Tibial artery (tissue), 4 donors: ENCODE results near the gene FAM24B.

Source experiments
- DNase-seq, 2 donors: peaks; one replicate each; pipeline ENCODE4 v3.0.0-alpha.2; 2019
- H3K27ac ChIP-seq, 2 donors: fragments of 200-600 bp; sonication (generic) in 1 of 2; 1 replicate in 1 of 2; 2 replicates in 1 of 2; pipeline ENCODE4 v1.5.1; 2018 to 2019; ENCODE audit warnings: mild to moderate bottlenecking in 1 of 2
- H3K27me3 ChIP-seq, 2 donors: fragments of 200-600 bp; sonication (generic) in 1 of 2; one replicate each; pipeline versions ENCODE4 v1.5.1 to v1.6.0; 2016 to 2019
- H3K36me3 ChIP-seq, 3 donors: fragments of 200-600 bp; sonication (generic) in 2 of 3; one replicate each; pipeline ENCODE4 v1.5.1; 2016 to 2019; ENCODE audit warnings: mild to moderate bottlenecking in 2 of 3
- H3K4me1 ChIP-seq, 4 donors: fragments of 200-600 bp; sonication (generic) in 2 of 4; 1 replicate in 3 of 4; 2 replicates in 1 of 4; pipeline ENCODE4 v1.5.1; 2016 to 2019
- H3K4me3 ChIP-seq, 2 donors: fragments of 200-600 bp; sonication (generic) in 1 of 2; 1 replicate in 1 of 2; 2 replicates in 1 of 2; pipeline ENCODE4 v1.5.1; 2018 to 2019; ENCODE audit warnings: mild to moderate bottlenecking in 2 of 2
- H3K9me3 ChIP-seq, 3 donors: fragments of 200-600 bp; sonication (generic) in 1 of 3; one replicate each; pipeline ENCODE4 v1.5.1; 2016 to 2019
- CTCF ChIP-seq, 2 experiments: fragments of 200-600 bp in 1 of 2; fragments of 450-650 bp in 1 of 2; IDR thresholded peaks; one replicate each; pipeline ENCODE4 v1.5.1; 2017 to 2019; ENCODE audit warnings: antibody characterized with exemption in 2 of 2, mild to moderate bottlenecking in 1 of 2, moderate library complexity in 1 of 2
- intact Hi-C: fragments of 100-400 bp; cut with DNase I; formaldehyde crosslinking; loops from one replicate; pipeline ENCODE4 v1.15.0; 2023; ENCODE audit warnings: low total_unique reads

FAM24B gene

DNA sequence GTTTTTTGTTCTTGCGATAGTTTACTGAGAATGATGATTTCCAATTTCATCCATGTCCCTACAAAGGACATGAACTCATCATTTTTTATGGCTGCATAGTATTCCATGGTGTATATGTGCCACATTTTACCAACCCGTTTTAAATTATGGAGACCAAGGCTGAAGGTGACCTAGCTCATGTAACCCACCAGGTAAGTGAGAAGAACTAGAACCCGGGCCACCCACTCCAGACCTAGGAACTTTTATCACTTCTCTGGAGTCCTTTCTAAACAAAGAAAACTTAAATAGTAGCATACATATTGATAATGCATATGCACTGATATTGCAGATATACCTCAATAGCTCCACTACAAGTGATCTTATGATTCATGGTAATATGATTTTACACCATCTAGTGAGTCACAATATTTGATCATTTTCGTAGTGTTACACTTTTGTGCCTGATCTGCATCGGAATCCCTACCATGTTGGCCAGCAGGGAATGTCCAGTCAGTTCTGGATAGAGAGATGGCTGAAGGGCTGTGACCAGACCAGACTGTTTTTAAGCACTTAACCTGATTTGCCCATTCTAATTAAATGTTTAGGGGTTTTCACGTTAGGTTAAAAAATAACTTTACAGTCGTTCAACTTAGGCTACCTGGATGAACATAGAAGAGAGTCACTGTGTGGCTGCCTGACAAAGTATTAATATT is 49.0 kb downstream of the FAM24B start:
- intact Hi-C loops = no loop called here
- no peak overlapping the region for H3K4me3 ChIP-seq
- no peaks in the 10 kb centered on the region for H3K9me3 ChIP-seq
- H3K4me1 ChIP-seq = no peaks in the 10 kb centered on the region
- H3K27ac ChIP-seq = no peak overlapping the region
- TF ChIP-seq CTCF (IDR thresholded peaks at IDR 0.05) = no peak
- no peaks in the 10 kb centered on the region for H3K27me3 ChIP-seq
- no peak for DNase-seq
- H3K36me3 ChIP-seq = peaks cover 0 to 10% (median 5%) of the 10 kb centered on the region in 3 donors

- Histone ChIP-seq H3K27ac (no peak overlapping the region), H3K4me3 (no peak overlapping the region), H3K4me1 (no peaks in the 10 kb centered on the region), H3K27me3 (no peaks in the 10 kb centered on the region), H3K36me3 (peaks cover 0 to 10% (median 5%) of the 10 kb centered on the region in 3 donors), H3K9me3 (no peaks in the 10 kb centered on the region)
- DNase-seq = no peak
- intact Hi-C loops = no loop called here
- TF ChIP-seq CTCF (IDR thresholded peaks at IDR 0.05) = no peak
These were observed 49.9 kb downstream of the FAM24B start for GRCh38 chr10:122829454-122829853.

- Histone ChIP-seq H3K9me3 (no peaks in the 10 kb centered on the region), H3K4me3 (no peak overlapping the region), H3K27ac (no peak overlapping the region), H3K36me3 (peaks cover 0 to 5% (median 4%) of the 10 kb centered on the region in 3 donors), H3K4me1 (no peaks in the 10 kb centered on the region), H3K27me3 (no peaks in the 10 kb centered on the region)
- intact Hi-C loops = no loop called here
- no peak for TF ChIP-seq CTCF (IDR thresholded peaks at IDR 0.05)
- DNase-seq = no peak
These were observed 50.6 kb downstream of the FAM24B start for GRCh38 chr10:122828716-122829255.

- intact Hi-C loops = no loop called here
- no peak overlapping the region for H3K27ac ChIP-seq
- H3K27me3 ChIP-seq = no peaks in the 10 kb centered on the region
- H3K36me3 ChIP-seq = peaks cover 0 to 5% (median 0%) of the 10 kb centered on the region in 3 donors
- no peaks in the 10 kb centered on the region for H3K9me3 ChIP-seq
- no peak for DNase-seq
- H3K4me3 ChIP-seq = no peak overlapping the region
- no peaks in the 10 kb centered on the region for H3K4me1 ChIP-seq
- no peak for TF ChIP-seq CTCF (IDR thresholded peaks at IDR 0.05)
These were observed 52.1 kb downstream of the FAM24B start for GRCh38 chr10:122827302-122827701.

GRCh38 chr10:122822973-122823690 is 56.2 kb downstream of the FAM24B start:
- no peaks in the 10 kb centered on the region for H3K36me3 ChIP-seq
- no peaks in the 10 kb centered on the region for H3K9me3 ChIP-seq
- H3K27me3 ChIP-seq = peaks cover 0 to 11% of the 10 kb centered on the region in 2 donors
- DNase-seq = no peak
- H3K27ac ChIP-seq = no peak overlapping the region
- H3K4me1 ChIP-seq = no peaks in the 10 kb centered on the region
- TF ChIP-seq CTCF (IDR thresholded peaks at IDR 0.05) = no peak
- H3K4me3 ChIP-seq = no peak overlapping the region
- intact Hi-C loops = no loop called here
